T-helper 9 cell (primary cell): Measurements from ENCODE around the gene ACADSB.

Experiments used
- DNase-seq: peaks from one replicate; pipeline ENCODE4 v3.0.0-alpha.2; 2020

The ACADSB gene

DNA sequence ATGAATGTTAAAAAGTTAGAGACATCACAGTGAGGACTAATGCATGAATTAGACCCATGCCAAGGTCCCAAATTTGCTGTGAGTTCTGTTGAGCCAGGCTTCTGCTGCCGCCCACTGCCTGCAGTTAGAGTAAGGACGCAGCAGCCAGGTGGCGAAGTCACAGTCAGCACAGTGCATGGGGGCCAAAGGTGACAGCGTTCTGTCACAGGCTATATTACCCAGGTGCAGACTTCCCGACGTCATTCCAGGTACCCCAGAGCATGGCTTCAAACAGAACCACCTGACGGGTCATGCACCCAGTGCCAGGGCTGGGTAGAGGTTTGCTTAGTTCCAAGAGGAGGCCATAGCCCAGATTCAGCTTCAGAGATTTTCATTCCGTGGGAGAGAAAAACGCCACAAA, 93.1 kb downstream of the ACADSB start:
- DNase-seq = no peak

DNA sequence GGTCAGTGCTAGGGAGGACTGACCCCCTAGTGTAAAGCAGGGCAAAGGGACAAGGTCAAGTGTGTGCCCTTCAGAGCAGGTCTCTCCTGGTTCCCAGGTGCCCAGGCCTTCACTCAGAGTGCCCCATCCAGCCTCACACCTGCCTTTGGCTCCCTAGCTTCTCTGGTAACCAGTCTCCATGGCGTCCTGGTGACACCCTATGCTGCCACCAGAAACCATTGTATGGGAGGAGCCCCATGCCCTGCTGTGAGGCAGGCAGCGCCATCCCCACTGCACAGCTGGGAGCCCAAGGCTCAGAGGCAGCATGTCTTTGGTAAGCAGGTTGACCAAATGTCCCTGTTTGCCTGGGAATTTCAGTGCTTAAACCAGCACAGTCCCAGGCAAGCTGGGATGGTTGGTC, 93.9 kb downstream of the ACADSB start:
- no peak for DNase-seq

DNA sequence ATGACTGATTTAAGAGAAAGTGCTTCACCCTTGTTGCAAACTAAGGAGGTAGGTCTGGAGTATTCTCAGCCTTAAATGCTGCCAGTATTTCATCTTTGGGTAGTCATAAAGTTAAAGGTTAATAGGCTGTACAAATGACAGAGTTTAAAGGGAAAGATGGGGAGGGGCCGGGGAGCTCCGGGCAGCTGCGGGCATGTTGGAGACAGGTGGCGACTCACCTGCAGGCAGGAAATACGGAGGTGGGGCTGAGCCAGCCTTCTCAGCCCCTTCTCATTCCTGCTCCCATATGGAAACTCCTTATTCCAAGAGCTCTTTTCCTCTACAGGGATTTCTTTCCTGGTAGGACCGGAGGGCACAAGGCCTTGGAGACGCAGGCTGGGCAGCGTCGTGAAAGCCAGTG, 95.1 kb downstream of the ACADSB start:
- DNase-seq = no peak
